ENCODE data around the gene FAM124B. TPM values are rescaled to one million over a fixed set of nuclear protein-coding genes. Genes with fewer than 3 reads are reported as not detected.
A peak's percentile ranks its signal among the peaks of the same experiment; 100 is the strongest.

Gene FAM124B
- total RNA-seq, 6 donors from 2014 or later, result 1.5 to 3.5 (median 2.1) TPM

GRCh38 chr2:224362094-224362493 is 39.8 kb downstream of the FAM124B start:
- no peak for DNase-seq
- H3K27ac ChIP-seq, result no peak overlapping the region
- H3K4me1 ChIP-seq, result no peaks in the 10 kb centered on the region
- no peaks in the 10 kb centered on the region for H3K27me3 ChIP-seq
- no peaks in the 10 kb centered on the region for H3K36me3 ChIP-seq
- TF ChIP-seq CTCF (IDR thresholded peaks at IDR 0.05) (no peak), POLR2A (IDR thresholded peaks at IDR 0.05) (no peak), EP300 (IDR thresholded peaks at IDR 0.05) (no peak), POLR2AphosphoS5 (IDR thresholded peaks at IDR 0.05) (no peak)
- no peak overlapping the region for H3K4me3 ChIP-seq
- 86 to 92% methylated on average over 1 of the region's 1 CpG for WGBS, 2 donors
- no peaks in the 10 kb centered on the region for H3K9me3 ChIP-seq
- ATAC-seq (ENCODE audit: low FRiP score in 2 of 2), result no peak

- Histone ChIP-seq H3K4me3 (no peak overlapping the region), H3K27ac (no peak overlapping the region), H3K4me1 (no peaks in the 10 kb centered on the region), H3K27me3 (no peaks in the 10 kb centered on the region), H3K36me3 (no peaks in the 10 kb centered on the region), H3K9me3 (no peaks in the 10 kb centered on the region)
- WGBS, 2 donors, result 75 to 83% methylated on average over 3 of the region's 3 CpGs
- TF ChIP-seq CTCF (IDR thresholded peaks at IDR 0.05) (no peak), POLR2A (IDR thresholded peaks at IDR 0.05) (no peak), EP300 (IDR thresholded peaks at IDR 0.05) (no peak), POLR2AphosphoS5 (IDR thresholded peaks at IDR 0.05) (no peak)
- DNase-seq (no peak), ATAC-seq (ENCODE audit: low FRiP score in 2 of 2) (no peak)
Observed at GRCh38 chr2:224360801-224361251, 41.1 kb downstream of the FAM124B start.

GRCh38 chr2:224359569-224359968 is 42.3 kb downstream of the FAM124B start:
- no peaks in the 10 kb centered on the region for H3K27me3 ChIP-seq
- no peaks in the 10 kb centered on the region for H3K4me1 ChIP-seq
- no peak for DNase-seq
- no peak overlapping the region for H3K4me3 ChIP-seq
- peak in 1 of 2 donors; percentile 15 for ATAC-seq (ENCODE audit: low FRiP score in 2 of 2)
- no peaks in the 10 kb centered on the region for H3K9me3 ChIP-seq
- H3K36me3 ChIP-seq, result no peaks in the 10 kb centered on the region
- no peak overlapping the region for H3K27ac ChIP-seq
- no peak for TF ChIP-seq POLR2A (IDR thresholded peaks at IDR 0.05)
- no peak for TF ChIP-seq POLR2AphosphoS5 (IDR thresholded peaks at IDR 0.05)
- TF ChIP-seq CTCF (IDR thresholded peaks at IDR 0.05), result peak in 1 of 6 experiments; percentile 9
- TF ChIP-seq EP300 (IDR thresholded peaks at IDR 0.05), result no peak
- 83 to 88% methylated on average over 3 of the region's 3 CpGs for WGBS, 2 donors

- WGBS, 2 donors, result 46 to 48% methylated on average over 8 of the region's 8 CpGs
- Histone ChIP-seq H3K36me3 (no peaks in the 10 kb centered on the region), H3K4me3 (no peak overlapping the region), H3K27ac (no peak overlapping the region), H3K4me1 (no peaks in the 10 kb centered on the region), H3K9me3 (no peaks in the 10 kb centered on the region), H3K27me3 (no peaks in the 10 kb centered on the region)
- DNase-seq, result peak in 1 of 2 donors; percentile 40
- ATAC-seq (ENCODE audit: low FRiP score in 2 of 2), result peak; percentile 73 to 86
- TF ChIP-seq POLR2A (IDR thresholded peaks at IDR 0.05) (no peak), CTCF (IDR thresholded peaks at IDR 0.05) (peak; percentile 63 to 88 (median 82))
Observed at GRCh38 chr2:224357098-224357901, 44.6 kb downstream of the FAM124B start.
